ENCODE data around the gene DGLUCY. TPM values are rescaled to one million over a fixed set of nuclear protein-coding genes. Genes with fewer than 3 reads are reported as not detected.
"Not testable (repeated sequence)": the region's sequence is repeated elsewhere in the genome, so short reads cannot be mapped to it uniquely, and the experiment has no call there.

DGLUCY gene
- total and polyA plus RNA-seq, 7 experiments from 2014 or later = 31.1 to 108 (median 87.8) TPM

DNA sequence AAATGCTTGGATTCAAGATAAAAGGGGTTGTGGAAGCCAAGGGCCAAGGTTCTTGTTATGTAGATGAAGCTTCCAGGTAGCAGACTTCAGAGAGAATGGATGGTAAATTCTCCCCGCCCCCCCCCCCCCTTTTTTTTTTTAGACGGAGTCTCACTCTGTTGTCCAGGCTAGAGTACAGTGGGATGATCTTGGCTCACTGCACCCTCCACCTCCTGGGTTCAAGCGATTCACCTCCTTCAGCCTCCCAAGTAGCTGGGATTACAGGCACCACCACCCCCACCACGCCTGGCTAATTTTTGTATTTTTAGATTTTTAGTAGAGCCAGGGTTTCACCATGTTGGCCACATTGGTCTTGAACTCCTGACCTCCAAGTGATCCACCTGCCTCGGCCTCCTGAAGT is 4.1 kb downstream of the DGLUCY start:
- ATAC-seq (no peak), DNase-seq (no peak)
- ChIA-PET POLR2A (interaction anchor here (1.0 to 2.2 kb wide), 3 partner anchors 51 to 57 kb away, joined by 4 to 5 read pairs (median 5); partner anchors contain the start of gene RPS6KA5), CTCF (interaction anchor here (0.6 to 1.2 kb wide), 3 partner anchors 10 to 308 kb away, joined by 3 read pairs; no protein-coding TSS in a partner anchor)
- Mint-ChIP-seq H3K27me3 (no peaks in the 10 kb centered on the region), H3K4me3 (peak overlapping the region in 9 of 10 donors; percentile 6 to 98 (median 55)), H3K36me3 (peaks cover 7 to 60% (median 36%) of the 10 kb centered on the region in 5 donors), H3K27ac (peak overlapping the region; percentile 62 to 97 (median 88)), H3K4me1 (peaks cover 58 to 89% (median 77%) of the 10 kb centered on the region in 7 donors), H3K9me3 (peaks cover 0 to 11% (median 0%) of the 10 kb centered on the region in 11 donors)
- peaks cover 49 to 53% of the 10 kb centered on the region in 2 donors for H3K4me1 ChIP-seq (ENCODE audit: control insufficient read depth in 2 of 2, insufficient read depth in 2 of 2, low read length in 2 of 2)
- H3K4me3 ChIP-seq (ENCODE audit: low read length) = no peak overlapping the region
- H3K9me3 ChIP-seq (ENCODE audit: control insufficient read depth in 2 of 3, low read length in 3 of 3) = no peaks in the 10 kb centered on the region
- H3K27ac ChIP-seq (ENCODE audit: low read depth, low read length) = peak overlapping the region; percentile 87
- H3K36me3 ChIP-seq (ENCODE audit: control insufficient read depth in 2 of 3, insufficient read depth in 3 of 3, low read length in 3 of 3) = peaks cover 3 to 5% (median 4%) of the 10 kb centered on the region in 3 experiments
- intact Hi-C loops (cut with micrococcal nuclease) = loop anchor here in 1 of 2 donors (5.0 kb wide), 1 partner anchor 129 kb away; no protein-coding TSS in a partner anchor
- H3K27me3 ChIP-seq (ENCODE audit: control insufficient read depth in 2 of 2, insufficient read depth in 2 of 2, low read length in 2 of 2) = no peaks in the 10 kb centered on the region

DNA sequence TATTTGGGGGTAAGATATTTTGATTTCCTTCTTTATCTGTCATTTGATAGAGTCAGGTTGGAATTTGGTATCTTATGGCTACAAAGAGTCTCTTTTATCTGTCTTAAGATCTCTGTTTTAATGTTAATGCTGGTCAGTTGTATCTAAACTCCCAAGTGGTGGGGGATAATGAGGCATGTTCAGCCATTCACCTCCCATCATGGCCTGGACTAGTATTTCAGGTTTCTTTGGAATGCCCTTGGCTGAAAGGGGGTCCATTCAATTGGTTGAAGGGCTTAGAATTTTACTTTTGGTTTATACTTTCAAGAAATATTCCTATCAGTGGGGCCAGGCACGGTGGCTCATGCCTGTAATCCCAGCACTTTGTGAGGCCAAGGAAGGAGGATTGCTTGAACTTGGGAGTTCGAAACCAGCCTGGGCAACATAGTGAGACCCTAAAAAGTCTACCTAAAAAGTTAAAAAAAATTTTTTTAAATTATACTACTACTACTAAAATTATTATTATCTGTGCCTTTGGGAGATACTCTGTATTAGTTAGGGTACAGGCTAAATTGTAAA is 4.7 kb downstream of the DGLUCY start:
- DNase-seq (no peak), ATAC-seq (no peak)
- intact Hi-C loops (cut with micrococcal nuclease) = loop anchor here in 1 of 2 donors (5.0 kb wide), 1 partner anchor 129 kb away; no protein-coding TSS in a partner anchor
- ChIA-PET POLR2A (interaction anchor here (1.0 to 2.2 kb wide), 3 partner anchors 52 to 58 kb away, joined by 4 to 5 read pairs (median 5); partner anchors contain the start of gene RPS6KA5), CTCF (interaction anchor here (1.0 to 1.2 kb wide), 2 partner anchors 82 to 308 kb away, joined by 3 read pairs; no protein-coding TSS in a partner anchor)
- peaks cover 44 to 47% of the 10 kb centered on the region in 2 donors for H3K4me1 ChIP-seq (ENCODE audit: control insufficient read depth in 2 of 2, insufficient read depth in 2 of 2, low read length in 2 of 2)
- H3K9me3 ChIP-seq (ENCODE audit: control insufficient read depth in 2 of 3, low read length in 3 of 3) = no peaks in the 10 kb centered on the region
- peak overlapping the region in 8 of 10 donors; percentile 13 to 62 (median 29) for H3K4me3 Mint-ChIP-seq
- peaks cover 0 to 11% (median 0%) of the 10 kb centered on the region in 11 donors for H3K9me3 Mint-ChIP-seq
- peaks cover 3 to 5% (median 4%) of the 10 kb centered on the region in 3 experiments for H3K36me3 ChIP-seq (ENCODE audit: control insufficient read depth in 2 of 3, insufficient read depth in 3 of 3, low read length in 3 of 3)
- H3K36me3 Mint-ChIP-seq = peaks cover 7 to 66% (median 36%) of the 10 kb centered on the region in 5 donors
- H3K4me1 Mint-ChIP-seq = peaks cover 53 to 87% (median 75%) of the 10 kb centered on the region in 7 donors
- H3K27me3 Mint-ChIP-seq = no peaks in the 10 kb centered on the region
- H3K27me3 ChIP-seq (ENCODE audit: control insufficient read depth in 2 of 2, insufficient read depth in 2 of 2, low read length in 2 of 2) = no peaks in the 10 kb centered on the region
- peak overlapping the region; percentile 23 to 96 (median 71) for H3K27ac Mint-ChIP-seq
- H3K4me3 ChIP-seq (ENCODE audit: low read length) = no peak overlapping the region
- H3K27ac ChIP-seq (ENCODE audit: low read depth, low read length) = no peak overlapping the region

DNA sequence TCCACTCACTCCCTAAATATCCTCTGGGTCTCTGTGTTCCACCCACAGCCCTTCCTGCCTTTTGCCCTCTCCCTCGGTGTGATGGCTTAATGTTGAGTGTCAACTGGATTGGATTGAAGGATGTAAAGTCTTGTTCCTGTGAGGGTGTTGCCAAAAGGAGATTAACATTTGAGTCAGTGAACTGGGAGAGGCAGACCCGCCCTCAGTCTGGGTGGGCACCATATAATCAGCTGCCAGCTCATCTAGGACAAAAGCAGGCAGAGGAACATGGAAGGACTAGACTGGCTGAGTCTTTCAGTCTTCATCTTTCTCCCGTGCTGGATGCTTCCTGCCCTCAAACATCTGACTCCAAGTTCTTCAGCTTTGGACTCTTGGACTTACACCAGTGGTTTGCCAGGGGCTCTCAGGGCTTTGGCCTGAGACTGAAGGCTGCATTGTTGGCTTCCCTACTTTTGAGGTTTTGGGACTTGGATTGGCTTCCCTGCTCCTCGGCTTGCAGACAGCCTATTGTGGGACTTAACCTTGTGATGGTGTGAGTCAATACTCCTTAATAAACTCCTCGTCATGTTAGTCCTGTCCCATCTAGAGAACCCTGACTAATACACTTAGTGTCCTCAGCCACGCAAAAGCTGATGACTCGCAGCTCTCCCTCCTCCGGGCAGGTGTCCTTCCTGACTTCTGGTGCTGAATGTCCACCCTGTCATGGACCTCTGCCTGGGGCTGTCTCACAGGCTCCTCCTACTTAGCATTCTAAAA is 5.9 kb downstream of the DGLUCY start:
- ChIA-PET POLR2A (interaction anchor here (0.9 to 2.2 kb wide), 2 partner anchors 53 to 59 kb away, joined by 3 to 5 read pairs; partner anchors contain the start of gene RPS6KA5), CTCF (interaction anchor here (0.6 kb wide), 1 partner anchor 59 kb away, joined by 3 read pairs; no protein-coding TSS in a partner anchor)
- no peaks in the 10 kb centered on the region for H3K27me3 ChIP-seq (ENCODE audit: control insufficient read depth in 2 of 2, insufficient read depth in 2 of 2, low read length in 2 of 2)
- Mint-ChIP-seq H3K4me1 (peaks cover 45 to 85% (median 77%) of the 10 kb centered on the region in 7 donors), H3K36me3 (peaks cover 7 to 72% (median 42%) of the 10 kb centered on the region in 5 donors), H3K4me3 (peak overlapping the region in 8 of 10 donors; percentile 12 to 71 (median 40)), H3K27ac (peak overlapping the region; percentile 3 to 96 (median 72)), H3K9me3 (peaks cover 0 to 11% (median 0%) of the 10 kb centered on the region in 11 donors), H3K27me3 (no peaks in the 10 kb centered on the region)
- ATAC-seq (no peak), DNase-seq (no peak)
- no peak overlapping the region for H3K27ac ChIP-seq (ENCODE audit: low read depth, low read length)
- H3K36me3 ChIP-seq (ENCODE audit: control insufficient read depth in 2 of 3, insufficient read depth in 3 of 3, low read length in 3 of 3) = peaks cover 3 to 5% (median 4%) of the 10 kb centered on the region in 3 experiments
- H3K4me3 ChIP-seq (ENCODE audit: low read length) = no peak overlapping the region
- intact Hi-C loops (cut with micrococcal nuclease) = loop anchor here in 1 of 2 donors (5.0 kb wide), 1 partner anchor 128 kb away; no protein-coding TSS in a partner anchor
- H3K4me1 ChIP-seq (ENCODE audit: control insufficient read depth in 2 of 2, insufficient read depth in 2 of 2, low read length in 2 of 2) = peaks cover 42 to 47% of the 10 kb centered on the region in 2 donors
- no peaks in the 10 kb centered on the region for H3K9me3 ChIP-seq (ENCODE audit: control insufficient read depth in 2 of 3, low read length in 3 of 3)

DNA sequence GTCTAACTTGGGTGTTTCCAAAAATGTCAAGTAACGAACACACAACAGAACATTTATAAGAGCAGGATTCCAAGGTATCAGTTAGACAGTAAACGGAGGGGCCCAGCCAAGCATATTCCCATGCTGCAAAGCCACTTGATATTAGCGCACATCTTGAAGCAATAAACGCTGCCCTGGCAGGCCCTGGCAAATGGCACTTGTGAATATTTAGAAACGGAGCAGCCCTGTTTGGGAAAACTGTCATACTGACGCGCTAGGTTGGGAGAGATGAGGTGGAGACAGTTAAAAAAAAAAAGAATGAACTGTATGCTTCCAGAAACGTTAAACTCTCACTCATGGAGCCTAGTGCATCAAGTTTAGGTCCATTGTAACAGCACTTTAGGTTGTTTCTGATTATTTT is 9.3 kb downstream of the DGLUCY start:
- intact Hi-C loops (cut with micrococcal nuclease) = no loop called here
- peaks cover 0 to 17% (median 1%) of the 10 kb centered on the region in 11 donors for H3K9me3 Mint-ChIP-seq
- Histone ChIP-seq H3K4me1 (ENCODE audit: control insufficient read depth in 2 of 2, insufficient read depth in 2 of 2, low read length in 2 of 2) (peaks cover 15 to 20% of the 10 kb centered on the region in 2 donors), H3K4me3 (ENCODE audit: low read length) (no peak overlapping the region), H3K36me3 (ENCODE audit: control insufficient read depth in 2 of 3, insufficient read depth in 3 of 3, low read length in 3 of 3) (peaks cover 3 to 15% (median 4%) of the 10 kb centered on the region in 3 experiments), H3K9me3 (ENCODE audit: control insufficient read depth in 2 of 3, low read length in 3 of 3) (no peaks in the 10 kb centered on the region), H3K27ac (ENCODE audit: low read depth, low read length) (no peak overlapping the region), H3K27me3 (ENCODE audit: control insufficient read depth in 2 of 2, insufficient read depth in 2 of 2, low read length in 2 of 2) (no peaks in the 10 kb centered on the region)
- H3K27me3 Mint-ChIP-seq = no peaks in the 10 kb centered on the region
- H3K4me3 Mint-ChIP-seq = no peak overlapping the region
- ATAC-seq (no peak), DNase-seq (no peak)
- CTCF ChIA-PET = no interaction called here
- peak overlapping the region in 1 of 9 donors; percentile 21 for H3K27ac Mint-ChIP-seq
- peaks cover 7 to 79% (median 50%) of the 10 kb centered on the region in 5 donors for H3K36me3 Mint-ChIP-seq
- POLR2A ChIA-PET = no interaction called here
- peaks cover 28 to 67% (median 63%) of the 10 kb centered on the region in 7 donors for H3K4me1 Mint-ChIP-seq

DNA sequence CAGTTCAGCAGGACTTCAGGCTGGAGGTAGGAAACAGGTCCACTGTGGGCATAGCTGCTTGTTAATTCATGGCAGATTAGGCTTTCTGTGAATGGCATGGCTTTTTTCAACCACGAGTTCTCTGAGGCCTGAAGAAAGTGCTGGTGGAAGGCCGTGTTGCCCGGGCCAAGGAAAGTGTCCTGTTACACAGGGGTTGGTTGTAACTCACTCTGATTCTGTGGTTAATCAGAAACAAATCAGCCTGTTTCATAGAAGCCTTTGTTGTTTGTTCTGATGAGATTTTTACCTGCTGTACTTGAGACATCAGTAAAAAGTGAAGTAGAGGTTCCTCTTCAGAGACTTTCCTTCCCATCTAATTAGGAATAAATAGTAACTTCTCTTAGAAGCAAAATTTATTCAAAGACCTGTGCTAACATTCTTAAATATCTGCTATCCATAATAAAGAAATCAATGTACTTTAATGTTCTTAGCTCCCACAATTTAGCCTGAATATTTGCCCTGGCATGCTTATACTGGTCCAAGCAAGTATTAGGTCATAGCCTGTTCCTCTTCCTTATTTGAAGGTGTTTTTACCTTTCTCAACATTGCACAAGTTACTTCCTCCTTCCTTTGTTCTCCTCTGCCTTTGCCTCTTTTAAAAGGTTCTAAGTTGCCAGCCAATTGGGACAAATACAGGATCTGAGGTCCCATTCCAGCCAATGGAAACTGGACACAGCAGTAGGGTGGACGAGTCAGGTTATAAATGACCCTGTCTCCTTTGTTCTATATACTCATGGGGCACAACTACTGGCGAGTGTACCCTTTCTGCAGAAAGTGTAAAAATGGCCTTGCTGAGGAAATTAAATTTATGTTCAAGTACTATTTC is 10.8 kb downstream of the DGLUCY start:
- H3K4me3 ChIP-seq (ENCODE audit: low read length); intact Hi-C loops (cut with micrococcal nuclease); H3K9me3 Mint-ChIP-seq; H3K27me3 ChIP-seq (ENCODE audit: control insufficient read depth in 2 of 2, insufficient read depth in 2 of 2, low read length in 2 of 2); H3K27me3 Mint-ChIP-seq; H3K27ac ChIP-seq (ENCODE audit: low read depth, low read length); H3K36me3 ChIP-seq (ENCODE audit: control insufficient read depth in 2 of 3, insufficient read depth in 3 of 3, low read length in 3 of 3); H3K4me1 ChIP-seq (ENCODE audit: control insufficient read depth in 2 of 2, insufficient read depth in 2 of 2, low read length in 2 of 2); H3K9me3 ChIP-seq (ENCODE audit: control insufficient read depth in 2 of 3, low read length in 3 of 3); ATAC-seq; DNase-seq: not testable (repeated sequence)
- ChIA-PET CTCF (interaction anchor here (0.7 to 1.8 kb wide), 2 partner anchors 9 to 48 kb away, joined by 3 to 5 read pairs; no protein-coding TSS in a partner anchor), POLR2A (interaction anchor here (0.6 to 0.9 kb wide), 2 partner anchors 9 kb away, joined by 4 to 6 read pairs; no protein-coding TSS in a partner anchor)
- H3K4me3 Mint-ChIP-seq = peak overlapping the region in 1 of 10 donors; percentile 4
- H3K36me3 Mint-ChIP-seq = peaks cover 5 to 70% (median 41%) of the 10 kb centered on the region in 5 donors
- peak overlapping the region in 3 of 9 donors; percentile 38 to 66 (median 60) for H3K27ac Mint-ChIP-seq
- peaks cover 15 to 57% (median 49%) of the 10 kb centered on the region in 7 donors for H3K4me1 Mint-ChIP-seq

Measured in naive thymus-derived CD4-positive, alpha-beta T cell (primary cell).